NCI-H2196 treated with DMSO at 0.1 percent for 48 hours (cell line): ENCODE data around the gene RAPGEF3.

Experiments
- DNase-seq: peaks from one replicate; lab custom pipeline; 2025; ENCODE audit not compliant: unreplicated experiment; lab: John Stamatoyannopoulos, UW

The RAPGEF3 gene

DNA sequence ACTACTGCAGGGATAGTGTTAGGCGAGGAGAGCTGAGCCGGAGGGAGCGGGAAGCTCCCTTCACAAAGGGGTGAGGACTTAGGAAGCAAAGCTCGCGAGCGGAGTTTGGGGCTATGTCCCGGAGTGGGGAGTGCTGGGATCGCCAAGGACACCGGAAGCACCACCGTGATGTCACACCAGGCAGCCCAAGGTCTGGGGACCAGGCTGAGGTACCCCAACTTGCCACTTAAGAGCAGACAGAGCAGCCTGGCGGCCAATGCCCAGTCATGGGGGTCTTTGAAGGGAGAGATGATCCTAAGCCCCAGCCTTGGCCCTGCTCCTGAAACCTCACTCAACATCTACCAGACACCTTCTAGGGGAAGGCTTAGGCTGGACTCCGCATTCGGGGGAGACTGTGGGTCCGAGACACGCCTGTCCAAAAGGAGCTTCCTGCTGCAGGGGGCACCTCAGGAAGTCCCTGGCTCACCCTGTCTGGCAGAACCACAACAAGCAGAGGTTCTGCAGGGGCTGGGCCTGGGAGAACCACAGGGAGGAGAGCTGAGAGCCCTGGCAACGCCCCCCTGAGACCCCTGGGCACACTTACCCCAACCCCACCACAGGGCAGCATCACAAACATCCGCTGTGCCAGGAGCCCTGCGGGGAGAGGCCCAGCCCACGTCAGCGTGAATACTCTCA lies 32.1 kb upstream of the RAPGEF3 start:
- no peak for DNase-seq

- DNase-seq: no peak
Measured at GRCh38 chr12:47789712-47790489, 31.2 kb upstream of the RAPGEF3 start.

- no peak for DNase-seq
Measured at GRCh38 chr12:47789141-47789540, 30.5 kb upstream of the RAPGEF3 start.

DNA sequence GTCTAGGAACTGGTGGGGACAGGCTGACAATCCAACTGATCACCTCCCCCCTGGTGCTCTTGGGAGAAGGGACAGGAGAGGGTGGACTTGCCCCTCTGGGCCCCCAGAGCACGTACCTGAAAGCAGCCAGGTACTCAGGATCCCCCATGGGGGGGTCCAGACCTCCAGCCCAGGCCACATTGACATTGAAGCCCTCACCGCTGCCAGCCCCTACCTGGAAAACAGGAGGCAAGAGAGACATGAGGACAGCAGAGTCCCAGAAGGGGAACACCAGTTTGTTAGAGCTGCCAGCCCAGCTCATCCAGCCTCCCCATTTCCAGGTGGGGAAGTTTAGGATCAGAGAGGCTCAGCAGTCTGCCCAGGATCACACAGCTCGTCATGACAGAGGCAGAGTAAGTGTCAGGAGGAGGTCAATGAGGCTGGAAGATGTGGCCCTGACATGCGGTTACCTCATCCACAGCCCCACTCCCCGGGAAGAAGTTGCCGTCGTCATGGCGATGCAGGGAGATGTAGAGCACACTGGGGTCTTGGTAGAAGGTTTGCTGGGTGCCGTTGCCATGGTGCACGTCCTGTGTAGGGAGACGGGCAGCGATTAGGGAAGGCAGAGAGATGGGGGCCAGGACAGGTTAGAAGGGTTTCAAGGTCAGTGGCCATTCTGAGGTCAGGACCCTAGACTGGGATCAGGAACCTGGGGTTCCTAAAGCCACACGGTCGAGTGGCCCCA lies 29.1 kb upstream of the RAPGEF3 start:
- no peak for DNase-seq

DNA sequence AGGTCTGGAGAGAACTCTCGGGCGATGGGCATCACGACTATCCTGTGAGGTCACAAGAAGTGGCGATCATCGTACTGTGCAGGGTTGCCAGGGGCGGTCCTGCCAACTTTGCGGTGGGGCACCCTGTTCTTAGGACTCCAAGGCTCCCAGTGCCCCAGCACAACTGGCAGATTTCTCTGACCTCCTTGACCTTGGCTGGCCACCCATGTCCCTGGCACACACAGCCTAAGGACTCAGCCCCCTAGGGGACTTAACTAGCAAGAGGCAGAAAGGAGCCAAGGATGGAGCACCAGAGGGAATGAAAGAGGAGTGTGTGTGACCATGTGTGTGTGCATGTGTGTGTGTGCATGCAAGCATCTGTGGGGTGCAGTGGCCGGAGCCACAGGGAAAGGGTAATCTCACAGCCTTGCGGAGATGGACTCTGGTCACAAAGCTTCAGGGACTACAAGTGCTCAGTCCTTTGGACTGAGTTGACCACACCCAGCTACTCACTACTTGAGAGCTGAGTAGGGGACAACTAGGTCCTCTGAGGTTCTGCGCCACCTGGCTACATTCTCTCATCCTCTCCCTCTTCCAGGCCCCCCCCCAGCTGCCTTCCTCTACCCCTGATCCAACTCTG lies 28.1 kb upstream of the RAPGEF3 start:
- no peak for DNase-seq

DNA sequence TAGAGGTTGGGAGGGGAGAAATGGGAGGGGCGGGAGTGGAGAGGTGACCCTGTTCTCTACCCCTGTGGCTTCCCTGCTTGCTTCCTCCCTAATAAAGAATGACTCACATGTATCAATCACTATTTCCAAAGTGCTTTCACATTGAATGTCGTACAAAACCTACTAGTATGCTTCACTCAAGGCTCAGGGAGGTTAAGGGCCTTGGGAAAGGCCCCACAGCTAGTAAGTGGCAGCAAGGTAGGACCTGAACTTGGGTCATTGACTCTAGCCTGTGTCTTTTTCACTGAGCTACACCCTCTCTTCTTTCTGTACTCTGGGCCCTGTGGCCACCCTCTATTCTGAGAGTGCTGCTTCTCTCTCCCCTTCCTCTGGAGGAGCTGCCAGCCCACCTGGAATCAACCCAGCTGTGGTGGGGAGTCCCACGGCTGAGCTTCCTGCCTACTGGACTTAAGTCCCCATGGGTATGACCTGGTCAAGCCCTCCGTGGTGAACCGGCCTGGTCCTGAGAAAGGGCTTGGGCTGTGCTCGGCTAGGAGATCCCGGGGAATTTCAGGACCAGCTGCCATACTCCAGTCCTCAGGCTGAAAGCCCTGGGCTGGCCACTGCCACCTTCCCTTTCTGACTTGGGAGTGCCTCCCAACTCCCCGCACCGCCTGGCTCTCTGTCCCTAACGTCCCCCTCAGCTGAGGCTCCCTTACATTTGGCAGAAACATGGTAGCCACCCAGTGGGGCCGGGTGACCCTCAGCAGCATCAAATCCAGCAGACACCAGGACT lies 27.4 kb upstream of the RAPGEF3 start:
- no peak for DNase-seq

- DNase-seq: no peak
Measured at GRCh38 chr12:47785036-47785886, 26.6 kb upstream of the RAPGEF3 start.

DNA sequence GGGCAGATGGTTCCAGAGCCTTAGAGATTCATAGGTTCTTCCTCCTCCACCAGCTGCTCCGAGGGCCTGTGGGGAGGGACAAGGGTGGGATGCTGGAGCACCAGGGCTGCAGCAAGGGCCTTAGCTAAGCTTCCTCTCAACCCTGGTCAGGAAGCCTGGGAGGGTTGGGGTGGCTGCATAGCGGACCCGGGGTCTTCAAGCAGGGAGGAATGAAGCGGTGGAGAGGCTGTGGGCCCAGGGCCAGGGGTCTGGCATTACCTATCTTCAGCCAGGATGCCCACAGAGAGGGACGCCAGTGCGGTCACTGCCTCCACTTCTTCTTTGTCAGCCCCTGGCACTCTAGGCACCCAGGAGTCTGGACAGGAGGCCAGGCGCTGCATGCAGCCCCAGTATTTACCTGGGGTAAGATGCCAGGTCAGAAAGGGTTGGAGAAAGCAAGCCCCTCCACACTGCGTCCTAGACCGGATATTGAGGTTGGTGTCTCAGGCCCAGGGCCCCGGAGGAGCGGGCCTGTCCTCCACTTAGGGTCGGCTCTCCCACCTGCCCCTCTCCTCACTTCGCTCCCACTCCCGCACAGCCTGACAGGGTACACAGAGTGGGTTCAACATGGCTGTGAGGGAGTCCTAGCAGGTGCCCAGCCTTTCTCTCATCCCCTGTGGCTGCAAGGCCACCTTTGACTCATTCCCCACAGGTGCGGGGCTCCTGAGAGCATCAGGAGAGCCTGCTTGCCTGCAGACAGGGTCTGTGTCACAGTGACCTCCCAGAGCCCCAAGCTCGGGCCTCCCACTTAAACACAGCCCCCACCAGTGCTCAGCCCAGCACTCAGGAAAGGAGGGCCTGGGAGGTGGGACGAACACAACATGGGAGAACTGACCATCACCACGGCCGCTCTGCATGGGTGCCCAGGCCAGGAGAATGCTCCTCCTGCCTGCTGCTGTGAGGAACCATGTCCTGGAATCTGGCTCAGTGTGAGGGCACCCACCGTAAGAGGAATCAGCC lies 25.4 kb upstream of the RAPGEF3 start:
- DNase-seq: no peak

DNA sequence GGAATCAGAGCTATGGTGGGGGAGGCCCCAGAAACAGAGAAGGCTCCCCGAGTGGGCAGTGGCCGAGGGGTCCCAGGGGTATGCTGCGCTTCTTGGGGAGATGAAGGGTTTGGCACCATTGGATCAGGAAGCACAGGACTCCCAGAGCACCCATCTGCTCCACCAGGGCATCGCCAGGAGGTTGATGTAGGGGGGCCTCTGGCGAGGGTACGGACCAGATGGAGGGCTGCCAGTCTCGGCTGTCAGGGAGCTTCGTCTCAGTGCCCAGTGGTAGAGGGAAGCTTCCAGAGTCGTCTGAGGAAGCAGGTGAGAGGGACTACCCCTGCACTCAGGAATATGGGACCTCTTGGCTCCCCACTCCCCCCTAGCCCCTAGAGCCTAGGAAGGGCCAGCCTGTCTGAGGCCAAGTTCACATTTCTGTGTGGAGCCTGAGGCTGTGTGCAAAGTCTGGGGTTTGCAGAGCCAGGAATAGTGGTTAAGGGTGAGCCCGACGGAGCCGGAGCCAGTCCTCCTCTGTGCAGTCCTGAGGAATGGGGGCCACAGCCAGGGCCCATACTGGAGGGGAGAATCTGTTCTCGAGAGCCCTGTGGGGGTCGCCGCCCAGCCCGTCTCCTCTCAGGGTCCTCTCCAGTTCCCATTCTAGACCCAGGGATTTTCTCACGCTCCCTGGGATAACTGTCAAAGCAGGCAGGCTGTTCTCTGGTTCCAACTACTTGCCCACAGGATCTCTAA lies 24.5 kb upstream of the RAPGEF3 start:
- no peak for DNase-seq

- DNase-seq: no peak
Measured at GRCh38 chr12:47782372-47782770, 23.7 kb upstream of the RAPGEF3 start.

- no peak for DNase-seq
Measured at GRCh38 chr12:47781479-47782371, 23.0 kb upstream of the RAPGEF3 start.

DNA sequence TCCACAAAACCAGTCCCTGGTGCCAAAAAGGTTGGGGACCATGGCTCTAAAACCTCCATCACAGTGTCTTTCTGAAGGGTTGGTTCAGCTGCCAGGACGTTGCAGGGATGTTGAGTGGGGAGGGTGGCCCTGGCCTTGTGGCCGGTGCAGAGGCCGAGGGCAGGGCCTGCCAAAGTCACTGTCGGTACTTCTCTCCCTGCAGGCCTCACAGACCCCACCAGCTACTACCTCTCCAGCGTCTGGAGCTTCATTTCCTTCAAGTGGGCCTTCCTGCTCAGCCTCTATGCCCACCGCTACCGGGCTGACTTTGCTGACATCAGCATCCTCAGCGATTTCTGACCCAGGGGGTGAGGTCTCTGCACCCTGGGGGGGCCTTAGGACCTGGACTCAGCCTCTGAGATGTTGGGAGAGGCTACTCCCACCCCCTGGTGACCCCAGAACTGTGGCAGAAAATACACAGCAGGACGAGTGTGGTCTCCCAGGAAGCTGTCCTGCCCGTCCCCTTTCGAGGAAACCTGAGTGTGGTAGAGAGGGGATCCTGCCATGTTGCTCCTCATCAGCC lies 21.3 kb upstream of the RAPGEF3 start:
- no peak for DNase-seq

- DNase-seq: peak; percentile 68
Measured at GRCh38 chr12:47779301-47779942, 20.7 kb upstream of the RAPGEF3 start.

DNA sequence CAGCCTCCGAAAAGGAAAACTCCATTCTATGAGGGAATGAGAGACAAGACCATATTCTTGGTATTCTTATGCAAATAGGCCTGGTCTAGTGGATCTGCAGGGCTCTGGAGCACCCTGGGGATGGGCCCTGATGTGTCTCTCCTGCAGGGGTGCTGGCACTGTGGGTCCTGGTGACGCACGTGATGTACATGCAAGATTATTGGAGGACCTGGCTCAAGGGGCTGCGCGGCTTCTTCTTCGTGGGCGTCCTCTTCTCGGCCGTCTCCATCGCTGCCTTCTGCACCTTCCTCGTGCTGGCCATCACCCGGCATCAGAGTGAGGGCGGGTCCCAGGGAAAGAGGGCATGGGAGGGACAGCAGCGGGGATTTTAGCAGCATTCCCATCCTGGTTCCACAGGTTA lies 20.2 kb upstream of the RAPGEF3 start:
- DNase-seq: no peak

- peak; percentile 47 for DNase-seq
Measured at GRCh38 chr12:47777741-47778558, 19.3 kb upstream of the RAPGEF3 start.
